Nephron progenitor cell (in vitro differentiated cells): ENCODE measurements around the gene SCD.

ENCODE experiments used
- DNase-seq: peaks from one replicate; pipeline ENCODE4 v3.0.0; 2021
- H3K27ac Mint-ChIP-seq: 2 replicates; pipeline ENCODE4 v1.8.0; 2021; ENCODE audit warnings: mild to moderate bottlenecking, moderate library complexity, mixed read lengths
- H3K27me3 Mint-ChIP-seq: 2 replicates; pipeline ENCODE4 v1.8.0; 2021; ENCODE audit warnings: mild to moderate bottlenecking, low read depth, mixed read lengths; ENCODE audit not compliant: poor library complexity
- H3K36me3 Mint-ChIP-seq: 2 replicates; pipeline ENCODE4 v1.8.0; 2021; ENCODE audit warnings: low read depth, mixed read lengths
- H3K4me1 Mint-ChIP-seq: 2 replicates; pipeline ENCODE4 v1.8.0; 2021; ENCODE audit warnings: mixed read lengths
- H3K4me3 Mint-ChIP-seq: 2 replicates; pipeline ENCODE4 v1.8.0; 2021; ENCODE audit warnings: mild to moderate bottlenecking, moderate library complexity, mixed read lengths
- H3K9me3 Mint-ChIP-seq: 2 replicates; pipeline ENCODE4 v1.8.0; 2021; ENCODE audit warnings: mild to moderate bottlenecking, moderate library complexity, mixed read lengths
- TF ChIP-seq, protein P1 (sequence below): fragments of 200-600 bp; sonication (generic); IDR thresholded peaks from 2 replicates; pipeline ENCODE4 v1.5.0; 2021; ENCODE audit warnings: antibody characterized with exemption

The SCD gene

GRCh38 chr10:100403734-100404133, 56.7 kb downstream of the SCD start:
- TF ChIP-seq, protein P1, sequence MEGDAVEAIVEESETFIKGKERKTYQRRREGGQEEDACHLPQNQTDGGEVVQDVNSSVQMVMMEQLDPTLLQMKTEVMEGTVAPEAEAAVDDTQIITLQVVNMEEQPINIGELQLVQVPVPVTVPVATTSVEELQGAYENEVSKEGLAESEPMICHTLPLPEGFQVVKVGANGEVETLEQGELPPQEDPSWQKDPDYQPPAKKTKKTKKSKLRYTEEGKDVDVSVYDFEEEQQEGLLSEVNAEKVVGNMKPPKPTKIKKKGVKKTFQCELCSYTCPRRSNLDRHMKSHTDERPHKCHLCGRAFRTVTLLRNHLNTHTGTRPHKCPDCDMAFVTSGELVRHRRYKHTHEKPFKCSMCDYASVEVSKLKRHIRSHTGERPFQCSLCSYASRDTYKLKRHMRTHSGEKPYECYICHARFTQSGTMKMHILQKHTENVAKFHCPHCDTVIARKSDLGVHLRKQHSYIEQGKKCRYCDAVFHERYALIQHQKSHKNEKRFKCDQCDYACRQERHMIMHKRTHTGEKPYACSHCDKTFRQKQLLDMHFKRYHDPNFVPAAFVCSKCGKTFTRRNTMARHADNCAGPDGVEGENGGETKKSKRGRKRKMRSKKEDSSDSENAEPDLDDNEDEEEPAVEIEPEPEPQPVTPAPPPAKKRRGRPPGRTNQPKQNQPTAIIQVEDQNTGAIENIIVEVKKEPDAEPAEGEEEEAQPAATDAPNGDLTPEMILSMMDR, result no peak
- Mint-ChIP-seq H3K4me1 (no peaks in the 10 kb centered on the region), H3K9me3 (peaks cover 31% of the 10 kb centered on the region), H3K27ac (no peak overlapping the region), H3K27me3 (peaks cover 7% of the 10 kb centered on the region), H3K4me3 (no peak overlapping the region), H3K36me3 (peaks cover 25% of the 10 kb centered on the region)
- DNase-seq, result no peak

DNA sequence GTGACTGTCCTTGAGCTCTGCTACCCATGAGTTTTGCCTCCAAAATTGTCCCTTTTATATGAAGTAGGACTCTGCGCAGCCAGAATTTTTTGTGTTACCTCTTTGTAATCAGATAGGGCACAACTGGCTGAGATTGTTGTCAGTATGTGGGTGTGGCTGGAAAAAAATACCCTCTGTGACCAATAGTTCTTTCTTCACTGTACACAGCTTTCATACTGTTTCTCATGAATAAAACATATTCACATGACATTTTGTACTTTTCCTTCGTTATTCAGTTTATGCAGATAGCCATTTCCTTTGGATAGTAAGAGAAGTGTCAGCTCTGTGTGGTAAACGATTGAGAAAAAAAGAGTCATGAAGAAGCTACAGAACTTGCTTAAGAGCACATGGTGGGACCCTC, 66.1 kb downstream of the SCD start:
- H3K4me3 Mint-ChIP-seq, result no peak overlapping the region
- no peaks in the 10 kb centered on the region for H3K4me1 Mint-ChIP-seq
- H3K27ac Mint-ChIP-seq, result no peak overlapping the region
- peaks cover 33% of the 10 kb centered on the region for H3K9me3 Mint-ChIP-seq
- DNase-seq, result no peak
- TF ChIP-seq, protein P1, result no peak
- H3K27me3 Mint-ChIP-seq, result peaks cover 9% of the 10 kb centered on the region
- peaks cover 5% of the 10 kb centered on the region for H3K36me3 Mint-ChIP-seq
